Caco-2 (cell line): ENCODE results near the gene FBH1. TPM values are rescaled to one million over a fixed set of nuclear protein-coding genes. Genes with fewer than 3 reads are reported as not detected.

Experiments
- BruUV-seq: library from RNA; stranded (reverse); fragments of 400-500 nt; replicated peaks from 2 replicates; lab custom pipeline; 2021; lab: Mats Ljungman, UMichigan
- CTCF ChIA-PET: fragments of 300-600 bp; sonication (Branson Sonifier 250); formaldehyde crosslinking; loops from one replicate; lab custom pipeline; 2022; ENCODE audit warnings: antibody characterized with exemption; lab: Charles Lee
- POLR2A ChIA-PET: fragments of 300-600 bp; sonication (Branson Sonifier 250); formaldehyde crosslinking; loops from one replicate; lab custom pipeline; 2022; ENCODE audit warnings: antibody characterized with exemption; lab: Charles Lee
- DNase-seq, 2 experiments: peaks; one replicate each; pipeline versions ENCODE4 v3.0.0 to v3.0.0-alpha.2; 2020 to 2022
- H3K27me3 ChIP-seq: replicated peaks from 2 replicates; pipeline ENCODE4 v1.6.0; 2011; ENCODE audit warnings: low read length; ENCODE audit not compliant: control insufficient read depth, insufficient read depth
- H3K36me3 ChIP-seq: 2 replicates; pipeline ENCODE4 v1.5.1; 2011; ENCODE audit warnings: low read length; ENCODE audit not compliant: control insufficient read depth, insufficient read depth
- H3K4me1 ChIP-seq: fragments of 250-450 bp; sonication (Bioruptor Pico); 2 replicates; pipeline ENCODE4 v1.5.1; 2020; ENCODE audit warnings: mild to moderate bottlenecking
- H3K4me3 ChIP-seq: 2 replicates; pipeline ENCODE4 v1.5.1; 2011; ENCODE audit warnings: low read depth, mild to moderate bottlenecking, control low read depth, low read length
- H3K9me3 ChIP-seq: fragments of 250-450 bp; sonication (Bioruptor Pico); 2 replicates; pipeline ENCODE4 v1.5.1; 2020; ENCODE audit warnings: mild to moderate bottlenecking, moderate library complexity
- H3K27ac Mint-ChIP-seq: one replicate; pipeline ENCODE4 v1.8.0; 2022; ENCODE audit warnings: mixed read lengths; ENCODE audit not compliant: unreplicated experiment
- H3K27me3 Mint-ChIP-seq: one replicate; pipeline ENCODE4 v1.8.0; 2022; ENCODE audit warnings: mixed read lengths; ENCODE audit not compliant: insufficient read depth, unreplicated experiment
- H3K36me3 Mint-ChIP-seq: one replicate; pipeline ENCODE4 v1.8.0; 2022; ENCODE audit warnings: mild to moderate bottlenecking, mixed read lengths; ENCODE audit not compliant: insufficient read depth, unreplicated experiment
- H3K4me1 Mint-ChIP-seq: one replicate; pipeline ENCODE4 v1.8.0; 2022; ENCODE audit warnings: low read depth, mixed read lengths; ENCODE audit not compliant: unreplicated experiment
- H3K4me3 Mint-ChIP-seq: one replicate; pipeline ENCODE4 v1.8.0; 2022; ENCODE audit warnings: mild to moderate bottlenecking, moderate library complexity, mixed read lengths; ENCODE audit not compliant: unreplicated experiment
- H3K9me3 Mint-ChIP-seq: one replicate; pipeline ENCODE4 v1.8.0; 2022; ENCODE audit warnings: mixed read lengths; ENCODE audit not compliant: unreplicated experiment
- intact Hi-C: fragments of 100-400 bp; cut with micrococcal nuclease; formaldehyde crosslinking; loops from one replicate; pipeline ENCODE4 v1.10.0; 2022; ENCODE audit not compliant: unreplicated experiment
- total RNA-seq: library from RNA; stranded (reverse); gene quantifications from 2 replicates; pipeline ENCODE4 v1.2.3, GENCODE V29; 2022
- TF ChIP-seq, protein P1 (sequence below), 2 experiments: fragments of 200-600 bp in 1 of 2; IDR thresholded peaks; 1 replicate in 1 of 2; 2 replicates in 1 of 2; pipeline versions ENCODE4 v1.5.1 to v1.8.0; 2011 to 2022; ENCODE audit warnings: antibody characterized with exemption in 1 of 2, control low read depth in 1 of 2, inconsistent platforms in 1 of 2, low read depth in 1 of 2, low read length in 1 of 2, mild to moderate bottlenecking in 1 of 2, moderate library complexity in 1 of 2; ENCODE audit not compliant: insufficient read depth in 1 of 2, severe bottlenecking in 1 of 2, unreplicated experiment in 1 of 2

The FBH1 gene
- total RNA-seq, 1 experiment from 2014 or later: 83.3 TPM

- Histone ChIP-seq H3K4me1 (no peaks in the 10 kb centered on the region), H3K36me3 (peaks cover 2% of the 10 kb centered on the region; the same call in 1 of the 2 replicates), H3K27me3 (no peaks in the 10 kb centered on the region), H3K4me3 (no peak overlapping the region), H3K9me3 (peaks cover 4% of the 10 kb centered on the region; the same call in 1 of the 2 replicates)
- no TSS peak for BruUV-seq
- Mint-ChIP-seq H3K27me3 (no peaks in the 10 kb centered on the region), H3K9me3 (peaks cover 14% of the 10 kb centered on the region), H3K4me3 (no peak overlapping the region), H3K4me1 (peaks cover 16% of the 10 kb centered on the region), H3K27ac (no peak overlapping the region), H3K36me3 (peaks cover 59% of the 10 kb centered on the region)
- DNase-seq: no peak
- ChIA-PET CTCF (no interaction called here), POLR2A (no interaction called here)
- TF ChIP-seq, protein P1, sequence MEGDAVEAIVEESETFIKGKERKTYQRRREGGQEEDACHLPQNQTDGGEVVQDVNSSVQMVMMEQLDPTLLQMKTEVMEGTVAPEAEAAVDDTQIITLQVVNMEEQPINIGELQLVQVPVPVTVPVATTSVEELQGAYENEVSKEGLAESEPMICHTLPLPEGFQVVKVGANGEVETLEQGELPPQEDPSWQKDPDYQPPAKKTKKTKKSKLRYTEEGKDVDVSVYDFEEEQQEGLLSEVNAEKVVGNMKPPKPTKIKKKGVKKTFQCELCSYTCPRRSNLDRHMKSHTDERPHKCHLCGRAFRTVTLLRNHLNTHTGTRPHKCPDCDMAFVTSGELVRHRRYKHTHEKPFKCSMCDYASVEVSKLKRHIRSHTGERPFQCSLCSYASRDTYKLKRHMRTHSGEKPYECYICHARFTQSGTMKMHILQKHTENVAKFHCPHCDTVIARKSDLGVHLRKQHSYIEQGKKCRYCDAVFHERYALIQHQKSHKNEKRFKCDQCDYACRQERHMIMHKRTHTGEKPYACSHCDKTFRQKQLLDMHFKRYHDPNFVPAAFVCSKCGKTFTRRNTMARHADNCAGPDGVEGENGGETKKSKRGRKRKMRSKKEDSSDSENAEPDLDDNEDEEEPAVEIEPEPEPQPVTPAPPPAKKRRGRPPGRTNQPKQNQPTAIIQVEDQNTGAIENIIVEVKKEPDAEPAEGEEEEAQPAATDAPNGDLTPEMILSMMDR (IDR thresholded peaks at IDR 0.05; ENCODE audit: insufficient read depth in 1 of 2, low read depth in 1 of 2, low read length in 1 of 2, severe bottlenecking in 1 of 2, unreplicated experiment in 1 of 2): no peak
- intact Hi-C loops: no loop called here
These were observed 7.0 kb downstream of the FBH1 start for GRCh38 chr10:5897053-5897340.

GRCh38 chr10:5897504-5897903 lies 7.5 kb downstream of the FBH1 start:
- peaks cover 2% of the 10 kb centered on the region; the same call in 1 of the 2 replicates for H3K36me3 ChIP-seq
- H3K4me3 ChIP-seq: no peak overlapping the region
- Mint-ChIP-seq H3K27me3 (no peaks in the 10 kb centered on the region), H3K4me3 (no peak overlapping the region), H3K4me1 (peaks cover 11% of the 10 kb centered on the region), H3K27ac (no peak overlapping the region), H3K36me3 (peaks cover 57% of the 10 kb centered on the region), H3K9me3 (peaks cover 14% of the 10 kb centered on the region)
- ChIA-PET CTCF (no interaction called here), POLR2A (no interaction called here)
- intact Hi-C loops: no loop called here
- BruUV-seq: no TSS peak
- no peaks in the 10 kb centered on the region for H3K27me3 ChIP-seq
- TF ChIP-seq, protein P1 (IDR thresholded peaks at IDR 0.05; ENCODE audit: insufficient read depth in 1 of 2, low read depth in 1 of 2, low read length in 1 of 2, severe bottlenecking in 1 of 2, unreplicated experiment in 1 of 2): no peak
- DNase-seq: no peak
- H3K4me1 ChIP-seq: no peaks in the 10 kb centered on the region
- peaks cover 4% of the 10 kb centered on the region; the same call in 1 of the 2 replicates for H3K9me3 ChIP-seq

- intact Hi-C loops: no loop called here
- peaks cover 6% of the 10 kb centered on the region for H3K4me1 Mint-ChIP-seq
- H3K27me3 ChIP-seq: no peaks in the 10 kb centered on the region
- no peak for DNase-seq
- no peak overlapping the region for H3K27ac Mint-ChIP-seq
- no peaks in the 10 kb centered on the region for H3K4me1 ChIP-seq
- peaks cover 55% of the 10 kb centered on the region for H3K36me3 Mint-ChIP-seq
- peaks cover 14% of the 10 kb centered on the region for H3K9me3 Mint-ChIP-seq
- TF ChIP-seq, protein P1 (IDR thresholded peaks at IDR 0.05; ENCODE audit: insufficient read depth in 1 of 2, low read depth in 1 of 2, low read length in 1 of 2, severe bottlenecking in 1 of 2, unreplicated experiment in 1 of 2): no peak
- peaks cover 3% of the 10 kb centered on the region for H3K36me3 ChIP-seq
- POLR2A ChIA-PET: no interaction called here
- H3K27me3 Mint-ChIP-seq: no peaks in the 10 kb centered on the region
- CTCF ChIA-PET: no interaction called here
- peaks cover 4% of the 10 kb centered on the region; the same call in 1 of the 2 replicates for H3K9me3 ChIP-seq
- H3K4me3 Mint-ChIP-seq: no peak overlapping the region
- H3K4me3 ChIP-seq: no peak overlapping the region
- no TSS peak for BruUV-seq
These were observed 8.1 kb downstream of the FBH1 start for GRCh38 chr10:5898163-5898562.
